Measurements from ENCODE around the gene NKX2-2. TPM values are rescaled to one million over a fixed set of nuclear protein-coding genes. Genes with fewer than 3 reads are reported as not detected.

Gene NKX2-2
- total RNA-seq (not detected in 2 replicates), polyA plus RNA-seq (not detected in 2 replicates)

GRCh38 chr20:21513881-21514540 is at the start of gene NKX2-2:
Gene NKX2-2 (minus strand): TSS chr20:21514064. CDS start chr20:21513669, 395 bp downstream.
- no peaks in the 10 kb centered on the region for H3K9me3 ChIP-seq (ENCODE audit: low read depth)
- H3K27ac ChIP-seq = no peak within 1 kb of the TSS
- TF ChIP-seq CTCF (IDR thresholded peaks at IDR 0.05; ENCODE audit: low read depth, low read length) = no peak
- H3K27me3 ChIP-seq = peaks cover 100% of the 10 kb centered on the region
- peaks cover 3% of the 10 kb centered on the region for H3K4me1 ChIP-seq (ENCODE audit: low read depth)
- no peak for DNase-seq (ENCODE audit: low read depth in 1 of 2, low spot score in 1 of 2)
- H3K4me3 ChIP-seq = no peak within 1 kb of the TSS
- H3K36me3 ChIP-seq = no peaks in the 10 kb centered on the region

GRCh38 chr20:21562656-21563055 is 48.8 kb upstream of the NKX2-2 start:
- H3K4me1 ChIP-seq (ENCODE audit: low read depth) = no peaks in the 10 kb centered on the region
- H3K27me3 ChIP-seq = peaks cover 12% of the 10 kb centered on the region
- no peak for DNase-seq (ENCODE audit: low read depth in 1 of 2, low spot score in 1 of 2)
- no peaks in the 10 kb centered on the region for H3K36me3 ChIP-seq
- TF ChIP-seq CTCF (IDR thresholded peaks at IDR 0.05; ENCODE audit: low read depth, low read length) = no peak
- no peak overlapping the region for H3K27ac ChIP-seq
- no peak overlapping the region for H3K4me3 ChIP-seq
- no peaks in the 10 kb centered on the region for H3K9me3 ChIP-seq (ENCODE audit: low read depth)

GRCh38 chr20:21559305-21559704 is 45.4 kb upstream of the NKX2-2 start:
- Histone ChIP-seq H3K4me1 (ENCODE audit: low read depth) (no peaks in the 10 kb centered on the region), H3K9me3 (ENCODE audit: low read depth) (no peaks in the 10 kb centered on the region), H3K27me3 (peaks cover 9% of the 10 kb centered on the region), H3K4me3 (no peak overlapping the region), H3K36me3 (no peaks in the 10 kb centered on the region), H3K27ac (no peak overlapping the region)
- DNase-seq (ENCODE audit: low read depth in 1 of 2, low spot score in 1 of 2) = no peak
- no peak for TF ChIP-seq CTCF (IDR thresholded peaks at IDR 0.05; ENCODE audit: low read depth, low read length)

- DNase-seq (ENCODE audit: low read depth in 1 of 2, low spot score in 1 of 2) = no peak
- H3K27me3 ChIP-seq = peaks cover 8% of the 10 kb centered on the region
- no peaks in the 10 kb centered on the region for H3K4me1 ChIP-seq (ENCODE audit: low read depth)
- TF ChIP-seq CTCF (IDR thresholded peaks at IDR 0.05; ENCODE audit: low read depth, low read length) = no peak
- no peak overlapping the region for H3K4me3 ChIP-seq
- no peaks in the 10 kb centered on the region for H3K9me3 ChIP-seq (ENCODE audit: low read depth)
- H3K36me3 ChIP-seq = no peaks in the 10 kb centered on the region
- H3K27ac ChIP-seq = no peak overlapping the region
Measured at GRCh38 chr20:21557241-21558020, 43.6 kb upstream of the NKX2-2 start.

- DNase-seq (ENCODE audit: low read depth in 1 of 2, low spot score in 1 of 2) = no peak
- no peaks in the 10 kb centered on the region for H3K9me3 ChIP-seq (ENCODE audit: low read depth)
- H3K36me3 ChIP-seq = no peaks in the 10 kb centered on the region
- H3K27ac ChIP-seq = no peak overlapping the region
- peaks cover 8% of the 10 kb centered on the region for H3K27me3 ChIP-seq
- TF ChIP-seq CTCF (IDR thresholded peaks at IDR 0.05; ENCODE audit: low read depth, low read length) = no peak
- H3K4me3 ChIP-seq = no peak overlapping the region
- no peaks in the 10 kb centered on the region for H3K4me1 ChIP-seq (ENCODE audit: low read depth)
Measured at GRCh38 chr20:21556398-21556797, 42.5 kb upstream of the NKX2-2 start.
